T-cell (primary cell): Measurements from ENCODE around the gene NECTIN2. TPM values are rescaled to one million over a fixed set of nuclear protein-coding genes. Genes with fewer than 3 reads are reported as not detected.
"Not testable (repeated sequence)": the region's sequence is repeated elsewhere in the genome, so short reads cannot be mapped to it uniquely, and the experiment has no call there.

Experiments
- ATAC-seq, 4 experiments: fragments of 200-7000 bp in 3 of 4; fragments of 150-1000 bp in 1 of 4; cut with Tn5 transposase; replicated peaks in 1 of 4; 1 replicate in 3 of 4; 2 replicates in 1 of 4; pipeline ENCODE4 v1.10.0; 2021; ENCODE audit warnings: moderate library complexity in 3 of 4, mild to moderate bottlenecking in 2 of 4, moderate number of reproducible peaks in 1 of 4
- CTCF ChIA-PET, 2 donors: fragments of 300-600 bp; sonication (Branson Sonifier 250); formaldehyde crosslinking; loops; one replicate each; lab custom pipeline; 2022; ENCODE audit warnings: antibody characterized with exemption in 2 of 2; lab: Charles Lee
- POLR2A ChIA-PET, 2 donors: fragments of 300-600 bp; sonication (Branson Sonifier 250); formaldehyde crosslinking; loops; one replicate each; lab custom pipeline; 2022; ENCODE audit warnings: antibody characterized with exemption in 2 of 2; lab: Charles Lee
- DNase-seq, 35 experiments: peaks; one replicate each; pipeline versions ENCODE4 v3.0.0 to v3.0.0-alpha.2; 2013 to 2023
- H3K27ac ChIP-seq: one replicate; pipeline ENCODE4 v1.5.1; 2013; ENCODE audit warnings: low read length
- H3K27me3 ChIP-seq, 2 experiments: replicated peaks in 1 of 2; 1 replicate in 1 of 2; 2 replicates in 1 of 2; pipeline versions ENCODE4 v1.6.1 to v1.7.0; 2013; ENCODE audit warnings: low read length in 1 of 2, mixed read lengths in 1 of 2; ENCODE audit not compliant: control insufficient read depth in 2 of 2, insufficient read depth in 2 of 2; ENCODE audit errors: extremely low read depth in 1 of 2
- H3K36me3 ChIP-seq, 2 donors: 1 replicate in 1 of 2; 2 replicates in 1 of 2; pipeline versions ENCODE4 v1.6.1 to v1.7.0; 2013; ENCODE audit warnings: low read length in 1 of 2; ENCODE audit not compliant: control insufficient read depth in 2 of 2, insufficient read depth in 1 of 2; ENCODE audit errors: extremely low read depth in 1 of 2
- H3K4me1 ChIP-seq, 2 experiments: 1 replicate in 1 of 2; 2 replicates in 1 of 2; pipeline versions ENCODE4 v1.6.1 to v1.7.0; 2013; ENCODE audit warnings: low read length in 2 of 2, mixed read lengths in 1 of 2; ENCODE audit not compliant: insufficient read depth in 2 of 2, control insufficient read depth in 1 of 2; ENCODE audit errors: extremely low read depth in 1 of 2
- H3K4me3 ChIP-seq, 2 donors: 1 replicate in 1 of 2; 2 replicates in 1 of 2; pipeline versions ENCODE4 v1.5.1 to v1.7.0; 2013; ENCODE audit warnings: mild to moderate bottlenecking in 2 of 2, low read length in 1 of 2, moderate library complexity in 1 of 2; ENCODE audit not compliant: control insufficient read depth in 1 of 2; ENCODE audit errors: extremely low read depth in 1 of 2
- H3K9me3 ChIP-seq: 2 replicates; pipeline ENCODE4 v1.7.0; 2013
- H3K27ac Mint-ChIP-seq, 2 donors: one replicate each; pipeline ENCODE4 v1.8.0; 2020 to 2021; ENCODE audit warnings: mild to moderate bottlenecking in 2 of 2, mixed read lengths in 2 of 2
- H3K27me3 Mint-ChIP-seq, 2 donors: one replicate each; pipeline ENCODE4 v1.8.0; 2021 to 2022; ENCODE audit warnings: mixed read lengths in 2 of 2
- H3K36me3 Mint-ChIP-seq: one replicate; pipeline ENCODE4 v1.8.0; 2021; ENCODE audit warnings: mixed read lengths
- H3K4me1 Mint-ChIP-seq, 3 donors: one replicate each; pipeline ENCODE4 v1.8.0; 2020 to 2022; ENCODE audit warnings: mixed read lengths in 3 of 3, mild to moderate bottlenecking in 1 of 3
- H3K4me3 Mint-ChIP-seq, 3 donors: one replicate each; pipeline ENCODE4 v1.8.0; 2020 to 2022; ENCODE audit warnings: mild to moderate bottlenecking in 3 of 3, mixed read lengths in 3 of 3, moderate library complexity in 3 of 3
- H3K9me3 Mint-ChIP-seq, 3 donors: one replicate each; pipeline ENCODE4 v1.8.0; 2020 to 2022; ENCODE audit warnings: mixed read lengths in 3 of 3
- WGBS: methylation state at CpG from one replicate; pipeline ENCODE4 v1.1.5; 2013; ENCODE audit warnings: missing lambda C conversion rate; ENCODE audit not compliant: insufficient coverage; 5-methylcytosine and 5-hydroxymethylcytosine counted together
- total RNA-seq, 35 experiments: library from RNA in 6 of 35; stranded (reverse) in 6 of 35; fragments of 120-200 nt in 1 of 35; gene quantifications; one replicate each; pipeline versions ENCODE4 v1.2.1 to v1.2.4 and lab custom pipeline; 2013 to 2026

The NECTIN2 gene
- total RNA-seq, 5 donors from 2014 or later (not counting 1 experiment from before 2014, with no cell fraction given), result 0.30 to 1.8 (median 1.4) TPM

DNA sequence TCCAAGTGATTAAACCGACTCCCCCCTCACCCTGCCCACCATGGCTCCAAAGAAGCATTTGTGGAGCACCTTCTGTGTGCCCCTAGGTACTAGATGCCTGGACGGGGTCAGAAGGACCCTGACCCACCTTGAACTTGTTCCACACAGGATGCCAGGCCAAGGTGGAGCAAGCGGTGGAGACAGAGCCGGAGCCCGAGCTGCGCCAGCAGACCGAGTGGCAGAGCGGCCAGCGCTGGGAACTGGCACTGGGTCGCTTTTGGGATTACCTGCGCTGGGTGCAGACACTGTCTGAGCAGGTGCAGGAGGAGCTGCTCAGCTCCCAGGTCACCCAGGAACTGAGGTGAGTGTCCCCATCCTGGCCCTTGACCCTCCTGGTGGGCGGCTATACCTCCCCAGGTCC lies 61.5 kb downstream of the NECTIN2 start:
- peaks cover 0 to 17% of the 10 kb centered on the region in 2 experiments for H3K4me1 ChIP-seq
- DNase-seq (no peak), ATAC-seq (no peak)
- Mint-ChIP-seq H3K4me1 (peaks cover 8 to 12% (median 8%) of the 10 kb centered on the region in 3 donors), H3K9me3 (no peaks in the 10 kb centered on the region), H3K27ac (no peak overlapping the region), H3K27me3 (peaks cover 28 to 35% of the 10 kb centered on the region in 2 donors), H3K4me3 (no peak overlapping the region), H3K36me3 (peaks cover 5% of the 10 kb centered on the region)
- no peak overlapping the region for H3K27ac ChIP-seq
- H3K27me3 ChIP-seq, result peaks cover 0 to 67% of the 10 kb centered on the region in 2 experiments
- CTCF ChIA-PET, result no interaction called here
- no peaks in the 10 kb centered on the region for H3K9me3 ChIP-seq
- H3K36me3 ChIP-seq, result peaks cover 0 to 5% of the 10 kb centered on the region in 2 donors
- no peak overlapping the region for H3K4me3 ChIP-seq
- POLR2A ChIA-PET, result interaction anchor here in 1 of 2 donors (0.6 kb wide), 1 partner anchor 298 kb away, joined by 3 read pairs; no protein-coding TSS in a partner anchor
- WGBS, result 94% methylated on average over 11 of the region's 12 CpGs

DNA sequence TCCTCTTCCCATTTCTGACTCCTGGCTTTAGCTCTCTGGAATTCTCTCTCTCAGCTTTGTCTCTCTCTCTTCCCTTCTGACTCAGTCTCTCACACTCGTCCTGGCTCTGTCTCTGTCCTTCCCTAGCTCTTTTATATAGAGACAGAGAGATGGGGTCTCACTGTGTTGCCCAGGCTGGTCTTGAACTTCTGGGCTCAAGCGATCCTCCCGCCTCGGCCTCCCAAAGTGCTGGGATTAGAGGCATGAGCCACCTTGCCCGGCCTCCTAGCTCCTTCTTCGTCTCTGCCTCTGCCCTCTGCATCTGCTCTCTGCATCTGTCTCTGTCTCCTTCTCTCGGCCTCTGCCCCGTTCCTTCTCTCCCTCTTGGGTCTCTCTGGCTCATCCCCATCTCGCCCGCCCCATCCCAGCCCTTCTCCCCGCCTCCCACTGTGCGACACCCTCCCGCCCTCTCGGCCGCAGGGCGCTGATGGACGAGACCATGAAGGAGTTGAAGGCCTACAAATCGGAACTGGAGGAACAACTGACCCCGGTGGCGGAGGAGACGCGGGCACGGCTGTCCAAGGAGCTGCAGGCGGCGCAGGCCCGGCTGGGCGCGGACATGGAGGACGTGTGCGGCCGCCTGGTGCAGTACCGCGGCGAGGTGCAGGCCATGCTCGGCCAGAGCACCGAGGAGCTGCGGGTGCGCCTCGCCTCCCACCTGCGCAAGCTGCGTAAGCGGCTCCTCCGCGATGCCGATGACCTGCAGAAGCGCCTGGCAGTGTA lies 62.2 kb downstream of the NECTIN2 start:
- Mint-ChIP-seq H3K27ac (no peak overlapping the region), H3K27me3 (peaks cover 32 to 41% of the 10 kb centered on the region in 2 donors), H3K9me3 (no peaks in the 10 kb centered on the region), H3K36me3 (peaks cover 3% of the 10 kb centered on the region), H3K4me1 (peaks cover 8 to 12% (median 8%) of the 10 kb centered on the region in 3 donors), H3K4me3 (no peak overlapping the region)
- Histone ChIP-seq H3K4me1 (peaks cover 0 to 17% of the 10 kb centered on the region in 2 experiments), H3K4me3 (no peak overlapping the region), H3K9me3 (no peaks in the 10 kb centered on the region), H3K27me3 (peaks cover 0 to 74% of the 10 kb centered on the region in 2 experiments), H3K27ac (no peak overlapping the region), H3K36me3 (no peaks in the 10 kb centered on the region)
- ATAC-seq, result no peak
- 97% methylated on average over 38 of the region's 46 CpGs for WGBS
- CTCF ChIA-PET, result no interaction called here
- no peak for DNase-seq
- POLR2A ChIA-PET, result interaction anchor here in 1 of 2 donors (0.6 kb wide), 1 partner anchor 298 kb away, joined by 3 read pairs; no protein-coding TSS in a partner anchor

DNA sequence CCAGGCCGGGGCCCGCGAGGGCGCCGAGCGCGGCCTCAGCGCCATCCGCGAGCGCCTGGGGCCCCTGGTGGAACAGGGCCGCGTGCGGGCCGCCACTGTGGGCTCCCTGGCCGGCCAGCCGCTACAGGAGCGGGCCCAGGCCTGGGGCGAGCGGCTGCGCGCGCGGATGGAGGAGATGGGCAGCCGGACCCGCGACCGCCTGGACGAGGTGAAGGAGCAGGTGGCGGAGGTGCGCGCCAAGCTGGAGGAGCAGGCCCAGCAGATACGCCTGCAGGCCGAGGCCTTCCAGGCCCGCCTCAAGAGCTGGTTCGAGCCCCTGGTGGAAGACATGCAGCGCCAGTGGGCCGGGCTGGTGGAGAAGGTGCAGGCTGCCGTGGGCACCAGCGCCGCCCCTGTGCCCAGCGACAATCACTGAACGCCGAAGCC lies 62.8 kb downstream of the NECTIN2 start:
- H3K4me3 Mint-ChIP-seq, result no peak overlapping the region
- H3K4me3 ChIP-seq, result no peak overlapping the region
- peaks cover 7 to 12% (median 8%) of the 10 kb centered on the region in 3 donors for H3K4me1 Mint-ChIP-seq
- H3K4me1 ChIP-seq, result peaks cover 0 to 14% of the 10 kb centered on the region in 2 experiments
- H3K9me3 Mint-ChIP-seq, result no peaks in the 10 kb centered on the region
- ATAC-seq, result no peak
- H3K36me3 ChIP-seq, result no peaks in the 10 kb centered on the region
- H3K36me3 Mint-ChIP-seq, result no peaks in the 10 kb centered on the region
- peaks cover 32 to 46% of the 10 kb centered on the region in 2 donors for H3K27me3 Mint-ChIP-seq
- 93% methylated on average over 44 of the region's 44 CpGs for WGBS
- H3K27ac Mint-ChIP-seq, result no peak overlapping the region
- no peak for DNase-seq
- CTCF ChIA-PET, result no interaction called here
- POLR2A ChIA-PET, result no interaction called here
- peaks cover 0 to 77% of the 10 kb centered on the region in 2 experiments for H3K27me3 ChIP-seq
- no peaks in the 10 kb centered on the region for H3K9me3 ChIP-seq
- H3K27ac ChIP-seq, result no peak overlapping the region

DNA sequence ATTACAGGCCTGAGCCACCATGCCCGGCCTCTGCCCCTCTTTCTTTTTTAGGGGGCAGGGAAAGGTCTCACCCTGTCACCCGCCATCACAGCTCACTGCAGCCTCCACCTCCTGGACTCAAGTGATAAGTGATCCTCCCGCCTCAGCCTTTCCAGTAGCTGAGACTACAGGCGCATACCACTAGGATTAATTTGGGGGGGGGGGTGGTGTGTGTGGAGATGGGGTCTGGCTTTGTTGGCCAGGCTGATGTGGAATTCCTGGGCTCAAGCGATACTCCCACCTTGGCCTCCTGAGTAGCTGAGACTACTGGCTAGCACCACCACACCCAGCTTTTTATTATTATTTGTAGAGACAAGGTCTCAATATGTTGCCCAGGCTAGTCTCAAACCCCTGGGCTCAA lies 63.7 kb downstream of the NECTIN2 start:
- 57% methylated on average over 1 of the region's 5 CpGs for WGBS
- ATAC-seq (no peak), DNase-seq (no peak)
- H3K27me3 Mint-ChIP-seq, result peaks cover 39 to 54% of the 10 kb centered on the region in 2 donors
- peaks cover 13 to 17% (median 16%) of the 10 kb centered on the region in 3 donors for H3K4me1 Mint-ChIP-seq
- H3K27me3 ChIP-seq, result peaks cover 0 to 78% of the 10 kb centered on the region in 2 experiments
- no peak overlapping the region for H3K4me3 ChIP-seq
- H3K4me1 ChIP-seq, result peaks cover 0 to 17% of the 10 kb centered on the region in 2 experiments
- no peak overlapping the region for H3K4me3 Mint-ChIP-seq
- no peaks in the 10 kb centered on the region for H3K9me3 Mint-ChIP-seq
- no peaks in the 10 kb centered on the region for H3K36me3 Mint-ChIP-seq
- no peak overlapping the region for H3K27ac Mint-ChIP-seq
- no peaks in the 10 kb centered on the region for H3K36me3 ChIP-seq
- H3K9me3 ChIP-seq, result no peaks in the 10 kb centered on the region
- ChIA-PET CTCF (interaction anchor here (0.6 to 0.7 kb wide), 3 partner anchors 43 to 136 kb away, joined by 3 to 5 read pairs (median 4); no protein-coding TSS in a partner anchor), POLR2A (no interaction called here)
- H3K27ac ChIP-seq, result no peak overlapping the region

DNA sequence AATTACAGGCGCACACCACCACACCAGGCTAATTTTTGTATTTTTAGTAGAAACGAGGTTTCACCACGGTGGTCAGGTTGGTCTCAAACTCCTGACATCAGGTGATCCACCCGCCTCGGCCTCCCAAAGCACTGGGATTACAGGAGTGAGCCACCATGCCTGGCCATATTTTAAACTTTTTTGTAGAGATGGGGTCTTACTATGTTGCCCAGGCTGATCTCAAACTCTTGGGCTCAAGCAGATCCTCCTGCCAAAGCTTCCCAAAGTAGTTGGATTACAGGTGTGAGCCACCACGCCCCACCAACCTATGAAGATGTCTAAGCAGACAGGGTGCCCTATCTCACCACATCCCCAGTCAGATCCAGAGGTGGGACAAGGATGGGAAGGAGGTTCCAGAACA lies 65.8 kb downstream of the NECTIN2 start:
- DNase-seq, H3K36me3 ChIP-seq, CTCF ChIA-PET, H3K9me3 ChIP-seq, H3K9me3 Mint-ChIP-seq, H3K4me3 Mint-ChIP-seq, H3K4me3 ChIP-seq, ATAC-seq, H3K36me3 Mint-ChIP-seq, H3K27ac ChIP-seq, POLR2A ChIA-PET, H3K27ac Mint-ChIP-seq: not testable (repeated sequence)
- Mint-ChIP-seq H3K4me1 (peaks cover 9 to 12% (median 10%) of the 10 kb centered on the region in 3 donors), H3K27me3 (peaks cover 29 to 43% of the 10 kb centered on the region in 2 donors)
- peaks cover 0 to 60% of the 10 kb centered on the region in 2 experiments for H3K27me3 ChIP-seq
- WGBS, result no CpG with 5 or more reads among the region's 6 CpGs
- H3K4me1 ChIP-seq, result peaks cover 0 to 13% of the 10 kb centered on the region in 2 experiments

DNA sequence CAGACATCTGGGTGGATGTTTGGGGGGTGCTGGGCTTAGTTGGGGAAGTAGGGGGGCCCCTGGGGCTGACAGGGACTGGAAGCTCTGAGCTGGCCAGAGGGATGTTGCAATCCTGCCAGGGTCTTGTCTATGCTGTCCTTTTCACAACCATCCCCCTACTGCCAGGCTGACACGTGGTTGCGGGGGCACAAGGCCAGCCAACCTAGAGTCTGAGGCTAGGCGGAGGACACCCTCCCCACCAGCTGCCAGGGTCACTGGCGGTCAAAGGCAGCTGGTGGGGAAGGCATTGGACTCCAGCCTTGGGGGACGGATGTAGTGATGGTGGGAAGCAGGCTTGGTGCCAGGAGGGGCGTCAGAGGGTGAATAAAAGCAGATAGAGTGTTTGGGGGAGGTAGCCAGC lies 66.8 kb downstream of the NECTIN2 start:
- CTCF ChIA-PET, result no interaction called here
- 60% methylated on average over 3 of the region's 6 CpGs for WGBS
- Mint-ChIP-seq H3K4me3 (peak overlapping the region in 1 of 3 donors; percentile 9), H3K9me3 (no peaks in the 10 kb centered on the region), H3K4me1 (peaks cover 9 to 12% (median 9%) of the 10 kb centered on the region in 3 donors), H3K36me3 (no peaks in the 10 kb centered on the region), H3K27ac (peak overlapping the region in 1 of 2 donors; percentile 50), H3K27me3 (peaks cover 25 to 39% of the 10 kb centered on the region in 2 donors)
- POLR2A ChIA-PET, result no interaction called here
- peaks cover 0 to 13% of the 10 kb centered on the region in 2 experiments for H3K4me1 ChIP-seq
- no peaks in the 10 kb centered on the region for H3K36me3 ChIP-seq
- H3K27ac ChIP-seq, result no peak overlapping the region
- H3K9me3 ChIP-seq, result no peaks in the 10 kb centered on the region
- no peak for DNase-seq
- ATAC-seq, result no peak
- H3K4me3 ChIP-seq, result no peak overlapping the region
- H3K27me3 ChIP-seq, result peaks cover 0 to 51% of the 10 kb centered on the region in 2 experiments
